ENCODE results near the gene GATAD2B.
A peak's percentile ranks its signal among the peaks of the same experiment; 100 is the strongest.

Gene GATAD2B

GRCh38 chr1:153827168-153827964, 95.4 kb downstream of the GATAD2B start:
- DNase-seq, result no peak

DNA sequence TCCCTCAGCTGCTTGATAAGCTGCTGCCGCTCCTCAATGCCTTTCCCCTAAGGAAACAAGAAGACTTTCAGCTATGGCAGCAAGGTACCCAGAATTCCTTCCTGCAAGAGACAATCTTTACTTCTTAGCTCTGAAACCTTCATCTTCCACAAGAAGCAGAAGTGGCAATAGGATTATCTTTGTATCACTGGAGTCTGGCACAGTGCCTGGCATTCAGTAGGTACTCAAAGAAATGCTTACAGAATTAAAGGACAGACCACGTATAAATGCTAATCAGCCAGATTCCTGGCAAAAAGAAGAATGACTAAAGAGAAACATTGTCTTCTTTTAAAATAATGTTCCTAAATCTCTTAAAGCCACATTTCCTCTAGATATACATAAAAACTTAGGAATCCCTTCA, 103.9 kb downstream of the GATAD2B start:
- no peak for DNase-seq

DNA sequence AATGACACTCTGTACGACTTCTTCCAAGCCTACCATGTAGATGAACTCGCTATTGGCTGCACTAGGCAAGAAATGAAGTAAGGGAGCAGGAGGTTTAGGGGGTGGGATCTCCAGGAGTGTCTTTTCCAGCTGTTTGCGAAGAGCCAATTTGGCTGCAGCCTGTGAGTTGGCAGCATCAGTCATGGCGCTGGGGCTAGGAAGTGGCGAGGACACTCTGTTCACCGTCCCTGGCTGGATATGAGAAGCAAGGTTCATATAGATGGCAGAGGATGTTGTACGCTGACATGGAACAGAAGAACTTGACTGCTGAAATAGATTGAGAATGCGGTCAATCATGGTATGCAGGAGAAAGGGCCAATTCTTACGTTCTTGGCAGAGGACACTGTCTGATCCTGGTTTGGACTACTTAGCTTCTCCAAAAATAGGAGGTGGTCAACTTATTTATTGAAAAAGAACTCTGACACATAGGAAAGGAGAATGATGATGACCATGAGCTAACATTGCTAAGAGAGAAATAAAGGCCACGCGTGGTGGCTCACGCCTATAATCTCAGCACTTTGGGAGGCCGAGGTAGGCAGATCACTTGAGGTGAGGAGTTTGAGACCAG, 106.4 kb downstream of the GATAD2B start:
- no peak for DNase-seq

DNA sequence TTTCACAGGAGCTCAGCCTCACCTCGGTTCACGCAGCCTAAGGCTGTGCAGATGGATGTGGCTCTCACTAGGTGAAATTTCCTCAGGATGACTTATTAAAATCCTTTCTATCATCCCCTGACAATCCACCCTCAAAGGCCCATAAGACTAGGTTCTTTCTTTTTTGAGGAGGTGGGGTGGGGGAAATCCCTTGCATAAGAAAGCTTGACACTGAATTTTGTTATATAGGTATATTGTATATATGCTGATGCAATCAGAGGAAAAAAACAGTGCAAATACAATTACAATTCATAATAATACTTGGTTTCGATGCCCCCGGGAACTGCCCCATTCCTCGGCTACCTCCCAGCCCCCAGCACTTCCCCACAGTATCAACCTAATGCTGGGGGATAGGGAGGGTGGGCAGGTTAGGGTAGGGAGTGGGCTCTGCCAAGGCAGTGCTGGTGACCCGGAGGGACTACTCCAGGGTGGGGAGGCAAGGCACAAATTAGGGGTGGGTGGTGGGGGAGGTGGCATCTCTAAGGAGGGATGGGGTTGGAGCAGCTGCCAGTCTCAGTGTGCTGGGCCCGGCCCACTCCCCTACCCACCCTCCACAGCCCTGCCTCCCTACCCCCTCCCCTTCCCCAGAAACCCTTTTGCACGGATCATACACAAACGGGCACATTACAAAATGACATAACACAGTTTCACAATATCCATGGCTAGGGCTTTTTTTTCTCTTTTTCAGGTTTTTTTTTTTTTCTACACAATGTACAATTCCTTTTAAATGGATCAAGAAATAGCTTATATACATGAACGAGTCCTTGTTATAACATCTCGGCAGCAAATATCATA, 116.7 kb downstream of the GATAD2B start:
- no peak for DNase-seq

- DNase-seq, result peak; percentile 82
Observed at GRCh38 chr1:153805042-153805745, 117.6 kb downstream of the GATAD2B start.

DNA sequence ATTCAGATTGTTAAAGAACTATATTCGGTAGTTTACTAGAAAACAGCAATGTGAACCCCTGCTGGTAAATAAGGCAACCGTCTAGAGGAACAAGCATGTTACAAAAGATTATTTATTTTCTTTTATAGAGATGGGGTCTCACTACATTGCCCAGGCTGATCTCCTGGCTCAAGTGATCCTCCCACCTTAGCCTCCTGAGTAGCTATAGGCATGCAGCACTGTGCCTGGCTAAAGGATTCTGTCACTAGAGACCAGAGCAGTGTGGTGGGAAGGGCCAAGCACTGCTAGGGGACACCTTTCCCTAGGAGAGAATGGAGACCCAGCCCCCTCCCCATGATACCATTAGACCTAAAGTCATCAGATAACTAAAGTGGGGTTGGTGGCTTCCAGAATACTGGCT, 118.7 kb downstream of the GATAD2B start:
- no peak for DNase-seq

GRCh38 chr1:153803470-153804056, 119.2 kb downstream of the GATAD2B start:
- no peak for DNase-seq

GRCh38 chr1:153801786-153802697, 120.7 kb downstream of the GATAD2B start:
- no peak for DNase-seq

DNA sequence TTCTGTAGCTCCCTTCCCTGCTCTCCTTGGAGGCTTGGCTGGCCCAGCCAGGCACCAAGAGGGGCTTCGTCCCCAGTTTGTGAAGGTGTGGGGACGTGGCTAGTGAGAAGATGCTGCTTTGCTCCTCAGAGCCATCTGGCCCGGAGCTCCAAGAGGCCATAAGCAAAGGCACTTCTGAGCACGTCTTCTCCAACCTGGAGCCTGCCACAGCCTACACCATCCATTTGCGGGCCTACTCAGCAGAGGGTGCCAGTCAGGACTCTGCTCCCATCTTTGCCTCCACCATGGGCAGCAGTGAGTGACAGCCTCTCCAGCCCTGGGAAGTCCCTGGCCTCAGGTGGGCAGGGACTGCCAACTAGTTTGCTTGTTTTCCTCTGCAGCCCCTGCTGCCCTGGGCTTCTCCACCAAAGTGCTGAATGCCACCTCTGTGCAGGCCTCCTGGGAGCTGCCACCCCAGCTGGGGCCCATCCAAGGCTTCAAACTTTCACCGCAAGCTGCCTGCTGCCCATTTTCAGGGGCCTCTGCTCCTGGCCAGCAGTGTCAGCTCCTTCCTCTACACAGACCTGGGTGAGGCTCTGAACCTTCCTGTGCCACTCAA, 121.6 kb downstream of the GATAD2B start:
- DNase-seq, result no peak

GRCh38 chr1:153800516-153800915, 122.3 kb downstream of the GATAD2B start:
- DNase-seq, result no peak

DNA sequence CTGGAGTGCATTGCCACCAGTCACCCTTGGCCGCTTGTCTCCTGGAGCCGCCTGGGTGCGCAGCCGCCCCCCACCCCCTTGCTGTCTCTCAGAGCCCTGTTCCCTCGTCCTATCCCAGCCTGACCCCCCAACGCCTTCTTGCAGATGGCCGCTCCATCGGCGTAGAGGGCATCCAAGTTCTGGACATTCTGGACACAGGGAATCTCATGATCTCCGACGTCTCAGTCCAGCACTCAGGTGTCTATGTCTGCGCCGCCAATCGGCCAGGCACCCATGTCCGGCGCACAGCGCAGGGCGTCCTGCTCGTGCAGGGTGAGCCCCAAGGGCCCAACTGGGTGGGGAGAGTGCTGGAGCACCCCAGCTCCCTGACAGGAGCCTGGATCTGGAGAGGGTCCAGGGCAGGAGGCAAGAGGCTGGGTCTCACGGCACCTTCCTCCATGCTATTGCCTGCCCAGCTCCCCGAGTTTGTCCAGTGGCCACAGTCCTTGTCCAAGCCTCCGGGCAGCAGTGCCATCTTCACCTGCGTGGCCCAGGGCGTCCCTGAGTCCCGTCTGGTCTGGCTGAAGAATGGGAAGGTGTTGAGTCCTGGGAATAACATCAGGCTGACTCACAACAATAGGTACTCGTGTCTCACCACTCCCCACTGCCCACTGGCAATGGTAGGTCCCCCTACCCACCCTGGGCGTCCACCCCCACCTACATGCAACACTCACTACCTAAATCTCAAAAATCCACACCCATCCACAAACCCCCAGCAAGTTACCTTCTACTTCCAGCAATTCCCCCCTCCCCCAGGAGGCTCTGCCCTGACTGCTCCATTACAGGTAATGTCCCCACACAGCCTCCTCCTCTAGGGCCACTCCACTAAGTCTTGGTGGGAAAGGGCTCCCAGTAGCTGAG, 123.0 kb downstream of the GATAD2B start:
- DNase-seq, result no peak

- no peak for DNase-seq
Observed at GRCh38 chr1:153799016-153799415, 123.8 kb downstream of the GATAD2B start.

- no peak for DNase-seq
Observed at GRCh38 chr1:153798468-153798780, 124.3 kb downstream of the GATAD2B start.

- DNase-seq, result peak; percentile 91
Observed at GRCh38 chr1:153796786-153797659, 125.7 kb downstream of the GATAD2B start.

GRCh38 chr1:153795934-153796785, 126.6 kb downstream of the GATAD2B start:
- DNase-seq, result no peak

DNA sequence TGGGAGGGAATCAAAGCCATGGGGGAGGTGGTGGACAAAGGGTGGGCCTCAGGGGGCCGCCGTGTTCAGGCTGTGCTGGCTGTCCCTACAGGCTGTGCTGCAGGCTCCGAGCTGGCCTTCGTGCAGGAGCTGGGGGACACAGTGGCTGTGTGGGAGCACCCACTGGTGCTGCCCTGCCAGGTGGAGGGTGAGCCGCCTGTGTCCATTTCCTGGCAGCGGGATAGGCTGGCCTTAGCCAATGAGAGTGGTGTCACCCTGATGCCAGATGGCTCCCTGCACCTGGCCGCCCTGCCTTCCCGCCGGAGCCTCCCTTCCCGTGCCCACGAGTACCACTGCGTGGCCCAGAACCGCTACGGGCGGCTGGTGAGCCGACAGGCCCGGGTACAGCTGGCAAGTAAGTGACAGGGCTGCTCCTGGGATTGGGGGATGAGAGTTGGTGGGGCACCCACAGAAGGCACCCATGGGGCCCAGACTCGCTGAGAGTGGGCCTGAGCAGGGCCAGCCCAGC, 127.4 kb downstream of the GATAD2B start:
- DNase-seq, result no peak

- no peak for DNase-seq
Observed at GRCh38 chr1:153794624-153795329, 128.0 kb downstream of the GATAD2B start.

Data from activated CD4-positive, alpha-beta T cell treated with anti-CD3 and anti-CD28 coated beads for 48 hours (primary cell).